Purkinje cell (primary cell): ENCODE data around the gene XRCC1. TPM values are rescaled to one million over a fixed set of nuclear protein-coding genes. Genes with fewer than 3 reads are reported as not detected.

Source experiments
- polyA plus RNA-seq: library from polyadenylated mRNA; unstranded; fragments of >200 nt; fragmentation: Nextera tagmentation; gene quantifications from 2 replicates; pipeline ENCODE4 v1.2.1, GENCODE V29; 2014

XRCC1 gene
- 6.7 and 7.5 TPM in 2 replicates for polyA plus RNA-seq

GRCh38 chr19:43575156-43575950 is at the start of gene XRCC1, which contains the start of gene PINLYP:
TSS of gene XRCC1 (minus strand) at chr19:43575527. CDS start at chr19:43575458, 69 bp downstream.
TSS of gene PINLYP (plus strand) at chr19:43575801. CDS start at chr19:43577192, 1,391 bp downstream.

GRCh38 chr19:43619262-43620060 is 44.1 kb upstream of the XRCC1 start, which contains the start of gene ZNF428:
TSS of gene ZNF428 (minus strand) at chr19:43619629. CDS start at chr19:43614304, 5,325 bp downstream.

GRCh38 chr19:43611788-43612187 is 36.5 kb upstream of the XRCC1 start, which contains the start of gene SRRM5:
TSS of gene SRRM5 (plus strand) at chr19:43612088. CDS start at chr19:43612122, 34 bp downstream.

GRCh38 chr19:43595999-43596841 is 20.9 kb upstream of the XRCC1 start, which contains the start of the genes IRGQ and ZNF576:
TSS of gene IRGQ (minus strand) at chr19:43596134. CDS start at chr19:43595338, 796 bp downstream.
TSS of gene ZNF576 (plus strand) at chr19:43596595. CDS start at chr19:43597109, 514 bp downstream.

GRCh38 chr19:43532962-43533545 is 42.3 kb downstream of the XRCC1 start, which contains the start of gene ZNF575:
TSS of gene ZNF575 (plus strand) at chr19:43533188. CDS start at chr19:43534423, 1,235 bp downstream.

GRCh38 chr19:43526884-43527859 is 48.2 kb downstream of the XRCC1 start, which contains the start of gene ETHE1:
TSS of gene ETHE1 (minus strand) at chr19:43527201. CDS start at chr19:43527177, 24 bp downstream.

GRCh38 chr19:43504426-43505185 is 70.7 kb downstream of the XRCC1 start, which contains the start of gene PHLDB3:
TSS of gene PHLDB3 (minus strand) at chr19:43504746. CDS start at chr19:43504118, 628 bp downstream.

Other genes with a start within 250 kb of the XRCC1 start
- 0.36 TPM in 1 of 2 replicates, not detected in the other for gene CD177, start 221.8 kb downstream of the XRCC1 start, polyA plus RNA-seq
- not detected in 2 replicates for gene TEX101, start 160.6 kb downstream of the XRCC1 start, polyA plus RNA-seq
- gene LYPD3, start 109.9 kb downstream of the XRCC1 start, polyA plus RNA-seq = not detected in 2 replicates
- not detected in 2 replicates for gene PHLDB3, start 70.8 kb downstream of the XRCC1 start, polyA plus RNA-seq
- 21.0 and 26.9 TPM in 2 replicates for gene ETHE1, start 48.3 kb downstream of the XRCC1 start, polyA plus RNA-seq
- 1.5 and 2.5 TPM in 2 replicates for gene ZNF575, start 42.3 kb downstream of the XRCC1 start, polyA plus RNA-seq
- 2.3 and 17.2 TPM in 2 replicates for gene PINLYP, start 274 bp upstream of the XRCC1 start, polyA plus RNA-seq
- 11.0 and 21.0 TPM in 2 replicates for gene IRGQ, start 20.6 kb upstream of the XRCC1 start, polyA plus RNA-seq
- gene ZNF576, start 21.1 kb upstream of the XRCC1 start, polyA plus RNA-seq = 7.6 and 9.6 TPM in 2 replicates
- gene SRRM5, start 36.6 kb upstream of the XRCC1 start, polyA plus RNA-seq = not detected in 2 replicates
- 2.1 and 4.3 TPM in 2 replicates for gene ZNF428, start 44.1 kb upstream of the XRCC1 start, polyA plus RNA-seq
- 4.4 and 12.0 TPM in 2 replicates for gene CADM4, start 64.3 kb upstream of the XRCC1 start, polyA plus RNA-seq
- 11.1 and 12.1 TPM in 2 replicates for gene PLAUR, start 94.6 kb upstream of the XRCC1 start, polyA plus RNA-seq
- not detected in 2 replicates for gene IRGC, start 140.5 kb upstream of the XRCC1 start, polyA plus RNA-seq
- 14.6 and 17.4 TPM in 2 replicates for gene SMG9, start 179.4 kb upstream of the XRCC1 start, polyA plus RNA-seq
- 4.1 TPM in 1 of 2 replicates, not detected in the other for gene KCNN4, start 205.4 kb upstream of the XRCC1 start, polyA plus RNA-seq
- 8.0 and 10.0 TPM in 2 replicates for gene LYPD5, start 226.9 kb upstream of the XRCC1 start, polyA plus RNA-seq